Measurements from ENCODE around the gene SASS6. TPM values are rescaled to one million over a fixed set of nuclear protein-coding genes. Genes with fewer than 3 reads are reported as not detected.

The SASS6 gene
- total RNA-seq (3.4 TPM), polyA plus RNA-seq (ENCODE audit: insufficient read depth in 1 of 8, insufficient read length in 8 of 8, low replicate concordance in 1 of 8) (1 to 10 TPM; 3.1 to 5.0 (median 3.9) TPM)
- long read RNA-seq, donor 1: 0 reads
- long read RNA-seq, donor 2: 0 reads
- long read RNA-seq, donor 3: 0 reads
- long read RNA-seq, donor 4: 0 reads
- long read RNA-seq, donor 5: 0 reads
- long read RNA-seq, donor 6, partial matches to known transcripts: 0 of 1 reads
- long read RNA-seq, donor 6, other reads (novel, unspliced or antisense): 0 of 1 reads
- long read RNA-seq, donor 7, partial matches to known transcripts: 0 of 1 reads
- long read RNA-seq, donor 7, other reads (novel, unspliced or antisense): 0 of 1 reads
- long read RNA-seq, donor 8: 0 reads
- long read RNA-seq, donor 9: 0 reads
- long read RNA-seq, donor 10, partial matches to known transcripts: 0 of 1 reads
- long read RNA-seq, donor 10, other reads (novel, unspliced or antisense): 0 of 1 reads
- long read RNA-seq, donor 11: 0 reads

GRCh38 chr1:100132566-100133477, at the start of gene SASS6, which contains the start of gene TRMT13:
SASS6 (minus strand) TSS chr1:100132930; CDS start chr1:100132814, 116 bp downstream.
TRMT13 (plus strand) TSS chr1:100133163; CDS start chr1:100133169, 6 bp downstream.
- Histone ChIP-seq H3K27me3 (ENCODE audit: control insufficient read depth, insufficient read depth, low read length) (no peaks in the 10 kb centered on the region), H3K9me3 (replicated peaks; ENCODE audit: control insufficient read depth, low read depth, low read length) (no peaks in the 10 kb centered on the region), H3K36me3 (ENCODE audit: control insufficient read depth, insufficient read depth, low read length) (peaks cover 7% of the 10 kb centered on the region), H3K4me3 (ENCODE audit: low read length) (peak within 1 kb of the TSS; percentile 83), H3K4me1 (ENCODE audit: control insufficient read depth, insufficient read depth, low read length) (peaks cover 4% of the 10 kb centered on the region), H3K27ac (ENCODE audit: low read length) (peak within 1 kb of the TSS; percentile 71)
- peak; percentile 100 for DNase-seq
- WGBS (ENCODE audit: insufficient coverage): under 1% methylated on average over 50 of the region's 57 CpGs

GRCh38 chr1:100178091-100178490, 45.4 kb upstream of the SASS6 start, which contains the start of gene LRRC39:
LRRC39 (minus strand) TSS chr1:100178256; CDS start chr1:100168516, 9,740 bp downstream.
- Histone ChIP-seq H3K27me3 (ENCODE audit: control insufficient read depth, insufficient read depth, low read length) (no peaks in the 10 kb centered on the region), H3K36me3 (ENCODE audit: control insufficient read depth, insufficient read depth, low read length) (no peaks in the 10 kb centered on the region), H3K9me3 (replicated peaks; ENCODE audit: control insufficient read depth, low read depth, low read length) (no peaks in the 10 kb centered on the region), H3K27ac (ENCODE audit: low read length) (peak within 1 kb of the TSS; percentile 70), H3K4me1 (ENCODE audit: control insufficient read depth, insufficient read depth, low read length) (no peaks in the 10 kb centered on the region), H3K4me3 (ENCODE audit: low read length) (peak within 1 kb of the TSS; percentile 39)
- DNase-seq: peak; percentile 63
- WGBS (ENCODE audit: insufficient coverage): no CpG with 5 or more reads among the region's 5 CpGs

- peak overlapping the region; percentile 70 for H3K27ac ChIP-seq (ENCODE audit: low read length)
- DNase-seq: no peak
- WGBS (ENCODE audit: insufficient coverage): no CpG with 5 or more reads among the region's 4 CpGs
Measured at GRCh38 chr1:100177295-100178041, 44.7 kb upstream of the SASS6 start.

GRCh38 chr1:100168051-100168450, 35.3 kb upstream of the SASS6 start:
- Histone ChIP-seq H3K4me3 (ENCODE audit: low read length) (no peak overlapping the region), H3K27me3 (ENCODE audit: control insufficient read depth, insufficient read depth, low read length) (no peaks in the 10 kb centered on the region), H3K9me3 (replicated peaks; ENCODE audit: control insufficient read depth, low read depth, low read length) (no peaks in the 10 kb centered on the region), H3K27ac (ENCODE audit: low read length) (no peak overlapping the region), H3K4me1 (ENCODE audit: control insufficient read depth, insufficient read depth, low read length) (no peaks in the 10 kb centered on the region), H3K36me3 (ENCODE audit: control insufficient read depth, insufficient read depth, low read length) (no peaks in the 10 kb centered on the region)
- DNase-seq: no peak
- no CpG with 5 or more reads among the region's 2 CpGs for WGBS (ENCODE audit: insufficient coverage)

More at GRCh38 chr1:100177295-100178041, 44.7 kb upstream of the SASS6 start:
- Histone ChIP-seq H3K4me1 (ENCODE audit: control insufficient read depth, insufficient read depth, low read length) (no peaks in the 10 kb centered on the region), H3K36me3 (ENCODE audit: control insufficient read depth, insufficient read depth, low read length) (no peaks in the 10 kb centered on the region), H3K27me3 (ENCODE audit: control insufficient read depth, insufficient read depth, low read length) (no peaks in the 10 kb centered on the region), H3K4me3 (ENCODE audit: low read length) (peak overlapping the region; percentile 39), H3K9me3 (replicated peaks; ENCODE audit: control insufficient read depth, low read depth, low read length) (no peaks in the 10 kb centered on the region)

GRCh38 chr1:100164702-100165101, 32.0 kb upstream of the SASS6 start:
- Histone ChIP-seq H3K27me3 (ENCODE audit: control insufficient read depth, insufficient read depth, low read length) (no peaks in the 10 kb centered on the region), H3K36me3 (ENCODE audit: control insufficient read depth, insufficient read depth, low read length) (no peaks in the 10 kb centered on the region), H3K9me3 (replicated peaks; ENCODE audit: control insufficient read depth, low read depth, low read length) (no peaks in the 10 kb centered on the region), H3K27ac (ENCODE audit: low read length) (no peak overlapping the region), H3K4me1 (ENCODE audit: control insufficient read depth, insufficient read depth, low read length) (no peaks in the 10 kb centered on the region), H3K4me3 (ENCODE audit: low read length) (no peak overlapping the region)
- 80% methylated on average over 1 of the region's 5 CpGs for WGBS (ENCODE audit: insufficient coverage)
- DNase-seq: no peak

GRCh38 chr1:100164216-100164615, 31.5 kb upstream of the SASS6 start:
- Histone ChIP-seq H3K36me3 (ENCODE audit: control insufficient read depth, insufficient read depth, low read length) (no peaks in the 10 kb centered on the region), H3K27ac (ENCODE audit: low read length) (no peak overlapping the region), H3K27me3 (ENCODE audit: control insufficient read depth, insufficient read depth, low read length) (no peaks in the 10 kb centered on the region), H3K4me3 (ENCODE audit: low read length) (no peak overlapping the region), H3K4me1 (ENCODE audit: control insufficient read depth, insufficient read depth, low read length) (no peaks in the 10 kb centered on the region), H3K9me3 (replicated peaks; ENCODE audit: control insufficient read depth, low read depth, low read length) (no peaks in the 10 kb centered on the region)
- WGBS (ENCODE audit: insufficient coverage): 14% methylated on average over 1 of the region's 2 CpGs
- peak; percentile 65 for DNase-seq

GRCh38 chr1:100162881-100163280, 30.2 kb upstream of the SASS6 start:
- H3K27me3 ChIP-seq (ENCODE audit: control insufficient read depth, insufficient read depth, low read length): no peaks in the 10 kb centered on the region
- H3K4me3 ChIP-seq (ENCODE audit: low read length): no peak overlapping the region
- no peak overlapping the region for H3K27ac ChIP-seq (ENCODE audit: low read length)
- DNase-seq: no peak
- H3K4me1 ChIP-seq (ENCODE audit: control insufficient read depth, insufficient read depth, low read length): no peaks in the 10 kb centered on the region
- H3K36me3 ChIP-seq (ENCODE audit: control insufficient read depth, insufficient read depth, low read length): no peaks in the 10 kb centered on the region
- no peaks in the 10 kb centered on the region for H3K9me3 ChIP-seq (replicated peaks; ENCODE audit: control insufficient read depth, low read depth, low read length)

- H3K27ac ChIP-seq (ENCODE audit: low read length): no peak overlapping the region
- peaks cover 14% of the 10 kb centered on the region for H3K36me3 ChIP-seq (ENCODE audit: control insufficient read depth, insufficient read depth, low read length)
- peak; percentile 12 for DNase-seq
- WGBS (ENCODE audit: insufficient coverage): no CpG with 5 or more reads among the region's 4 CpGs
- H3K27me3 ChIP-seq (ENCODE audit: control insufficient read depth, insufficient read depth, low read length): no peaks in the 10 kb centered on the region
- no peak overlapping the region for H3K4me3 ChIP-seq (ENCODE audit: low read length)
- H3K9me3 ChIP-seq (replicated peaks; ENCODE audit: control insufficient read depth, low read depth, low read length): no peaks in the 10 kb centered on the region
- H3K4me1 ChIP-seq (ENCODE audit: control insufficient read depth, insufficient read depth, low read length): no peaks in the 10 kb centered on the region
Measured at GRCh38 chr1:100152271-100152670, 19.5 kb upstream of the SASS6 start.

GRCh38 chr1:100151679-100152078, 18.9 kb upstream of the SASS6 start:
- peaks cover 15% of the 10 kb centered on the region for H3K36me3 ChIP-seq (ENCODE audit: control insufficient read depth, insufficient read depth, low read length)
- DNase-seq: no peak
- no peak overlapping the region for H3K27ac ChIP-seq (ENCODE audit: low read length)
- H3K4me3 ChIP-seq (ENCODE audit: low read length): no peak overlapping the region
- H3K9me3 ChIP-seq (replicated peaks; ENCODE audit: control insufficient read depth, low read depth, low read length): no peaks in the 10 kb centered on the region
- H3K27me3 ChIP-seq (ENCODE audit: control insufficient read depth, insufficient read depth, low read length): no peaks in the 10 kb centered on the region
- no peaks in the 10 kb centered on the region for H3K4me1 ChIP-seq (ENCODE audit: control insufficient read depth, insufficient read depth, low read length)
- WGBS (ENCODE audit: insufficient coverage): 61% methylated on average over 2 of the region's 2 CpGs

Measured in muscle of leg (tissue), 16 donors.